HK-2 (cell line): ENCODE data around the gene TDRD6.
"Not testable (repeated sequence)": the region's sequence is repeated elsewhere in the genome, so short reads cannot be mapped to it uniquely, and the experiment has no call there.

Source experiments
- DNase-seq: peaks from one replicate; pipeline ENCODE4 v3.0.0-alpha.2; 2018; ENCODE audit not compliant: unreplicated experiment

Gene TDRD6, protein sequence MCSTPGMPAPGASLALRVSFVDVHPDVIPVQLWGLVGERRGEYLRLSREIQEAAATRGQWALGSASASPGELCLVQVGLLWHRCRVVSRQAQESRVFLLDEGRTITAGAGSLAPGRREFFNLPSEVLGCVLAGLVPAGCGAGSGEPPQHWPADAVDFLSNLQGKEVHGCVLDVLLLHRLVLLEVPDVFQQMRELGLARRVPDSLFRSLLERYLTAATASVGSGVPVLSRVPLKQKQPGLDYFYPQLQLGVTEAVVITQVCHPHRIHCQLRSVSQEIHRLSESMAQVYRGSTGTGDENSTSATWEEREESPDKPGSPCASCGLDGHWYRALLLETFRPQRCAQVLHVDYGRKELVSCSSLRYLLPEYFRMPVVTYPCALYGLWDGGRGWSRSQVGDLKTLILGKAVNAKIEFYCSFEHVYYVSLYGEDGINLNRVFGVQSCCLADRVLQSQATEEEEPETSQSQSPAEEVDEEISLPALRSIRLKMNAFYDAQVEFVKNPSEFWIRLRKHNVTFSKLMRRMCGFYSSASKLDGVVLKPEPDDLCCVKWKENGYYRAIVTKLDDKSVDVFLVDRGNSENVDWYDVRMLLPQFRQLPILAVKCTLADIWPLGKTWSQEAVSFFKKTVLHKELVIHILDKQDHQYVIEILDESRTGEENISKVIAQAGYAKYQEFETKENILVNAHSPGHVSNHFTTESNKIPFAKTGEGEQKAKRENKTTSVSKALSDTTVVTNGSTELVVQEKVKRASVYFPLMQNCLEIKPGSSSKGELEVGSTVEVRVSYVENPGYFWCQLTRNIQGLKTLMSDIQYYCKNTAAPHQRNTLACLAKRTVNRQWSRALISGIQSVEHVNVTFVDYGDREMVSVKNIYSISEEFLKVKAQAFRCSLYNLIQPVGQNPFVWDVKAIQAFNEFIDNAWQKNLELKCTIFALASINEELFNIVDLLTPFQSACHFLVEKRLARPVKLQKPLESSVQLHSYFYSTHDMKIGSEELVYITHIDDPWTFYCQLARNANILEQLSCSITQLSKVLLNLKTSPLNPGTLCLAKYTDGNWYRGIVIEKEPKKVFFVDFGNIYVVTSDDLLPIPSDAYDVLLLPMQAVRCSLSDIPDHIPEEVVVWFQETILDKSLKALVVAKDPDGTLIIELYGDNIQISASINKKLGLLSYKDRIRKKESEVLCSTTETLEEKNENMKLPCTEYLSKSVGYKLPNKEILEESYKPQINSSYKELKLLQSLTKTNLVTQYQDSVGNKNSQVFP (N-terminal part only)

GRCh38 chr6:46687619-46688097 is at the start of gene TDRD6:
Gene TDRD6, plus strand, starts transcription at chr6:46687885. Its CDS starts 244 bp downstream, at chr6:46688129.
- DNase-seq, result no peak

DNA sequence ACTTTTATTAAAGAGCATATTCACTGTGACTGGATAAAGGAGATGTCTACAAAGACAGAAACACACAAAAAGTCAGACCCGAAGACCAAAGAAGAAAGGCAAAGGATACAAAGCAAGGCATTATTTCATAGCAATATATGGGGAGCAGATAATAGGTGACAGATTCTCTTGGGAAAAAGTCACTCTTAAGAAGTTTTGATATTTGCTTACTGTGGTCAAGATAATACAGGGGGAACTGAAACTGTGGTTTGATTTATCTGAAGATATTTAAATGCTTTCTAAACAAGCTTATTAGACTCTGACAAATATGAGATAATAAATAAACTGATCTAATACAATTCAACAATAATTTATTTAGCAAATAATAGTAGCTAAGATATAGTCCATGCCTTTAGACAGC is 49.8 kb upstream of the TDRD6 start:
- DNase-seq, result no peak

- no peak for DNase-seq
These were observed 49.0 kb upstream of the TDRD6 start for GRCh38 chr6:46638650-46639049.

DNA sequence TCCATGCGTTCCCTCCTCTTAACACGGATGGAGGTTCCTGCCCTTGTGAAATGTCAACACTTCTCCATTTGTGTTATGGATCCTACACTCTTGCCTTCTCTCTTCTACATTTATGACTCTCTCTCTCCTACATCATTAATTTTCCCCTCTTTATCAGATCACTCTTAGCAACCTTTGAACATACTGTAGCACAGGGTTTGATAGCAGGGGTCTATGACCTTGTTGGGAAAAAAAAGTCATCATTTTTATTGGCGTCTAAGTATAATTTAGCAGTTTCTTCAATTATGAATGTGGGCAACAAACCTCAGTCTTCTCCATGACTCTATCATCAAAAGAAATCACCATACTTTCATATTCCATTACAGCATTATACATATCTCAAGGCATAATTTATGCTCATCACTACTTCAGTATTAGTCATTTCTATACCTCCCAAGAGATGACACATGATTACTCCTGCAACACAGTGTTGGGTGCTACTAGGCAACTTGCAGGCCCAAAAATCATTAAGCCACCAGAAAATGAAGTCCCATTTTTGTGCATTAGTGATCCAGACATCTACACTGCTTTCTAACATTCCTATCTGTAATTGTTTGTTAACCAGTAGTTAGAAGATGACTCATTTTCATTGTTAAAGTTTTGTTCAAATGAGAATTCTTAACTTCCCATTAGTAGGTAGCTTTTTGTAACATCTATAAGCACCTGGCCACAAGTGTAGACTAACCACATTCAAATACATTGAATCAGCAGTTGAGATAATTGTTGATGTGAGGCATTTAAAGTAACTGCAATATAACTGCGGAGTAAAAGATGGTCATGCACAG is 44.5 kb upstream of the TDRD6 start:
- DNase-seq, result no peak

- DNase-seq, result no peak
These were observed 42.4 kb upstream of the TDRD6 start for GRCh38 chr6:46645265-46645664.

GRCh38 chr6:46648108-46648507 is 39.6 kb upstream of the TDRD6 start:
- not testable (repeated sequence) for DNase-seq

GRCh38 chr6:46648869-46649492 is 38.7 kb upstream of the TDRD6 start:
- DNase-seq, result no peak

GRCh38 chr6:46651006-46651405 is 36.7 kb upstream of the TDRD6 start:
- no peak for DNase-seq

DNA sequence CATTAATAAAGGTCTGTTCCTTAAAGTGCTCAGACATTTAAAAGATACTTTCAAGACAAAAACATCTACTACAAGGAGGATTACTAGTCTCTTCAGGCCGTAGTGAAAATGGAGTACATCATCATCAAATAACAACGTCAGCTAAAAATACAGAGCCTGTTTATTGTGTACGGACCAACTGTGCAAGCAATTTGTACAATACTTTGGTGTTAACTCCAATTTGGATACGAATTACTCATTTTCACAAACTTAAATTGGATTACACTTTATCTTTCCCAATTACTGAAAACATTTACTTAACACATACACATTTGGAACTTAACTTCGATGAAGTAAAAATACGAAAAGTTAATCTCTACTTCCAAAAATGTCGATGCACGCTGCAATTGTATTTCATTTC is 35.9 kb upstream of the TDRD6 start:
- no peak for DNase-seq

DNA sequence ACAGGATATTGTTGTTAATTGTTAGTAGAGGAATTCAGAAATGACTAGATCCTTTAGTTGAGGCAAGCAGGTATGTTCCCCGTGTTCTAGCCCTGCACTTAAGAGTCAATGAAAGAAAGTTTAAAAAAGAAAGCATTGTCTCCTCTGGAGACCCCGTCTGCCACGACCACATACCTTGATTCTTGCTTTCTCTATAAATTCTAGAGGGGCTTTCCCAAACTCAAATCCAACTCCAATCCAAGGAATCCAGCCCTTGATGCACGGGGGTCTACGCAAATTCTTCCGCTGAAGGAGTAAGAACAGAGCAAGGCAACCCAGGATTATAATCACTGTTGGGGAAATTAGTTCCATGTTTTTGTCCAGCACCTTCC is 35.5 kb upstream of the TDRD6 start:
- no peak for DNase-seq

DNA sequence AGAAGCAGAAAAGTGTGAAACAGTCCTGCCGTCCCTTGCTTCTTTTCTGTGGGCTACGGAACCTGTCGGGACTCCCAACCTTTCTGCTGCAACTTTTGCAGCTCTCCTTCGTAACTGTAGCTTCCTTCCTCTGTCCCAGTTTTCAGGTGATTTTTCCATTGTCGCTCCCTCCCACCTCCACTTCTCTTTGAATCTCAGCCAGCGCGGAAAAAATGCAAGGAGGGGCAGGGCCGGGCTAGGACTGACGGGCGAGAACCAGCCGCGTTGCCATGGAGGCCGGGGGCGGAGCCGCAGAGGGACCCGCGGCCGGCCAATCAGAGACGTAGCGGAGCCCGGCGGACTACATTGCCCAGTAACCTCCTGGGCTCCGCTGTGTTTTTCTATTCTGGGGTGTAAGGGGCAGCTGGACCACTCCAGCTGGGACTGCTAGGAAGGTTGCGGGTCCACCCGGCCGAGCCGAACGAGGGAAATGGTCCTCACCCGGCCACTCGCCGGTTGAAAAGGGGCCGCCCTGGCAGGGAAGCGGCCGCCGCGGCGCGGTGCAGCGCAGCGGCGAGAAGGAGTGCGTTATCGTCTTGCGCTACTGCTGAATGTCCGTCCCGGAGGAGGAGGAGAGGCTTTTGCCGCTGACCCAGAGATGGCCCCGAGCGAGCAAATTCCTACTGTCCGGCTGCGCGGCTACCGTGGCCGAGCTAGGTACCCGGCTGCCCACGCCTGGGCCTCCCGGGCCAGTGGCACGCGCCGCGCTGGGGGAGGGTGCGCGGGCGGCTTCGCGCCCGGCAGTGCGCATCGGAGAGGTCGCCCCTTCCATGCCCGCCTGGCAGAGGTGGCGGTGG is 34.9 kb upstream of the TDRD6 start, which contains the start of the genes CYP39A1 and SLC25A27:
Gene CYP39A1 (minus strand): TSS at position 216 of the 836 bp plus-strand sequence. CDS start 236 bp downstream, outside the sequence.
Gene SLC25A27 (plus strand): TSS at position 373 of the 836 bp plus-strand sequence. CDS start 218 bp downstream, at position 591.
- DNase-seq, result peak; percentile 82

DNA sequence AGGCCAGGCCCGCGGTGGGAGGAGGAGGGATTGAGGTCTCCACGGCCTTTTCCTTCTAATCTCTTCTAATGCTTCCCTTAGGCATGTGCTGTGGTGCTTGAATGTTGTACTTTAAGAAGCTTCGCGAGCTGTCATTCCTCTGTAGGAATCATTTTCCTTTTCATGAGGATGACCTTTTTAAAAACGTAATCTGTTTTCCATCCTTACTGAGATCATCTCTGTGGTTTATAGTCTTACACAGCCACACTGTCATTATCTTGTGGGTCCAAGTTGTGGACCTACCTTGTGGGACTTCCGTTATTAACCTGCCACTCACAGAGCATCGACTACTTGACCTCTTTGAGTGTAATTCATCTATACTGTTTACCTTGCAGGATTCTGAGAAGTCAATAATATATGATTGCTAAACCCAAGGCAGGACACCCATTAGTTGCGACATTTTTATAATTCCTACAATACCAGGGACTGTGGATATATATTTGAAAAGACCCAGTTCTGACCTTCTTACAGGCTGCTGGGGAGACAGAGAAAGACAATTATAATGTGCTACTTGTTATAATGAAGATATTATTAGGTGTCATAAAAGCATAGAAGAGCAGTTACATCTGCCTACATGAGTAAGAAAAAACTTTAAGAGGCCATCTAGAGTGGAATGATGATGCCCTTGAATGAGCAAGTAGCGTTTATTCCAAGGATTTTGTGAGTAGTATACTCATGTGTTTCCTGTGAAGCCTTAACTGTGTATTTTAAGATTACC is 34.1 kb upstream of the TDRD6 start:
- DNase-seq, result no peak

DNA sequence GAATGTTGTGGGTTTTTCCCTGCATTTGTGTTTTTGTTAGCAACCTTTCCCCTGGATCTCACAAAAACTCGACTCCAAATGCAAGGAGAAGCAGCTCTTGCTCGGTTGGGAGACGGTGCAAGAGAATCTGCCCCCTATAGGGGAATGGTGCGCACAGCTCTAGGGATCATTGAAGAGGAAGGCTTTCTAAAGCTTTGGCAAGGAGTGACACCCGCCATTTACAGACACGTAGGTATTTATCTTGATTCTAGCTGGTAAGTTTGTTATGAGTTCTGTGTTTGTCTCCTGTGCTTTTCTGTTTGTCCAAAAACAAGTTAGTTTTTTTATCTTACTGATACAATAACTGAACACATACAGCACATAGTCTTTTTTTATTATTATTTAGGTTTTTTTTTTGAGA is 31.9 kb upstream of the TDRD6 start:
- DNase-seq, result no peak

DNA sequence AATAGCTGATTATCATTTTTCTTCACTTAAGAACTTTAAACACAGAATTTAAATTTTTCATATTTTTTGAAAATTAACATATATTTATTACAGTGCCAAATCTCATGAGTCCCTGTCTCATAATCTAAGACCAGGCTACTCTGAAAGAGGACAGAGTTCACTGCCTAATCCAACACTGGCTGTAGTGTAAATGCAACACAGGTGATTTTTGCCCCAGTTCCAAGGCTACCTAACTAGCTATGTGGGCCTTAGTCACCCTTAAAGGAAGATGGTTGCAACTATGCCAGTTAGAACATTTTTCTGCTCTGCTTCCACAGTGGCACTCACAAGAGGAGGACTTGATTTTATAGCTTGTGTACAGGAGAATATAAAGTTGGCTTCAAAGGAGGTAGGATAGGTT is 30.0 kb upstream of the TDRD6 start:
- no peak for DNase-seq

GRCh38 chr6:46661483-46661882 is 26.2 kb upstream of the TDRD6 start:
- no peak for DNase-seq

GRCh38 chr6:46667377-46667776 is 20.3 kb upstream of the TDRD6 start:
- DNase-seq, result no peak

DNA sequence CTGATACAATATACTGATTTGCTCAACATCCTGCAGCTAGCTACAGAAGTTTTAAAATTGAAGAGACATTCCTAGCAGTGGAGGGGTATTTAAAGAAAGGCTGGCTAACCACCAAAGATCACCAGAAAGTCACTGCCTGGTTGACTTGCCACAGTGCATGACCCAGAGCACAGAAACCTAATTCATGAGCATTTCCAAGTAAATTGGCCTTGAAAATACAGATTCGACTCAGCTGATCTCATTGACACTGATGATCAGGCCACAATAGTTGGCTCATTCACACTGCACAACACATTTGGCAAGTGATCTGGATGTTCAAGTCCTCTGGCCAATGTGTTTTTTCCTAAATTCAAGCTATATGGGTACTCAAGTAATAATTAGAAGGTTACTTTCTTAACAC is 13.3 kb upstream of the TDRD6 start:
- no peak for DNase-seq

DNA sequence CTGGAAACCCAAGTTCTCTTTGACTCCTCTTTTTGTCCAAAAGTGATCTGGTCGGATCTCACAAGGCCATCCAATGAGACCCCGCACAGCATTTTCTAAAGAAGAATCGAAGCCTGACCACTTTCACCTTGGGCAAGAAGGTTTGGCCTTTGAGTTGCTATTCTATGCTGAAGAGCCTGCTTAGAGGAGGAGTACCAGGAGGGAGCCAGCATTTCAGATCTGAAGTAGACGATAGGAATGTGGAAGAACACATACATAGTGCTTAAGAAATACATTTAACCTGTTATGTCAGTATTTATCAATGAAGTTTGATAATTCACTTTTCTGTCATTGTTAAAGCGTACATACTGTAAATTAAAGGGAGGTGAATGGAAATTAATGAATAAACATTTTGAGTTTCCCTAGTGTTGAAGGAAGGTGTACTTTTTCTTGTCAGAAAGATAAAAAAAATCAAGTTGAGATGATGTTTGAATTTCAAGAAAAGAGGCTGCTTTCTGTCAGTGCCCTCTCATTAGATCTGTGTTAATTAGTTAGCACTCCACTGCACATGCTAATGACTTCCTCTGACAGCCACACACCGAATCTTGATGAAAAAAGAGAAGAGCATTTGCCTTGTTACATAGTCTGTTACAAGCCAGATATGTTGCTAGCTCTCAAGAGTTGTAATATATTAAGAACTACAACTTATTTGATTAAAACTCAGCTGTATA is 10.9 kb upstream of the TDRD6 start:
- DNase-seq, result no peak
